H7 (cell line): Measurements from ENCODE around the gene LRCH4. TPM values are rescaled to one million over a fixed set of nuclear protein-coding genes. Genes with fewer than 3 reads are reported as not detected.

Source experiments
- DNase-seq: peaks from one replicate; pipeline ENCODE4 v3.0.0; 2012
- H3K27me3 ChIP-seq: 2 replicates; pipeline ENCODE4 v1.6.0; 2011; ENCODE audit warnings: mild to moderate bottlenecking, low read length; ENCODE audit not compliant: control insufficient read depth, insufficient read depth
- H3K36me3 ChIP-seq: replicated peaks from 2 replicates; pipeline ENCODE4 v1.5.1; 2011; ENCODE audit warnings: low read length; ENCODE audit not compliant: control insufficient read depth, insufficient read depth
- H3K4me3 ChIP-seq: 2 replicates; pipeline ENCODE4 v1.5.1; 2011; ENCODE audit warnings: low read depth, mild to moderate bottlenecking, control low read depth, low read length, moderate library complexity; ENCODE audit not compliant: insufficient read depth
- total RNA-seq: library from RNA; depleted of rRNA; stranded (reverse); fragments of >200 nt; shearing (Covaris generic); gene quantifications from 2 replicates; pipeline ENCODE4 v1.2.3, GENCODE V29; 2014

Gene LRCH4
- total RNA-seq, 1 experiment from 2014 or later = 25.1 TPM

DNA sequence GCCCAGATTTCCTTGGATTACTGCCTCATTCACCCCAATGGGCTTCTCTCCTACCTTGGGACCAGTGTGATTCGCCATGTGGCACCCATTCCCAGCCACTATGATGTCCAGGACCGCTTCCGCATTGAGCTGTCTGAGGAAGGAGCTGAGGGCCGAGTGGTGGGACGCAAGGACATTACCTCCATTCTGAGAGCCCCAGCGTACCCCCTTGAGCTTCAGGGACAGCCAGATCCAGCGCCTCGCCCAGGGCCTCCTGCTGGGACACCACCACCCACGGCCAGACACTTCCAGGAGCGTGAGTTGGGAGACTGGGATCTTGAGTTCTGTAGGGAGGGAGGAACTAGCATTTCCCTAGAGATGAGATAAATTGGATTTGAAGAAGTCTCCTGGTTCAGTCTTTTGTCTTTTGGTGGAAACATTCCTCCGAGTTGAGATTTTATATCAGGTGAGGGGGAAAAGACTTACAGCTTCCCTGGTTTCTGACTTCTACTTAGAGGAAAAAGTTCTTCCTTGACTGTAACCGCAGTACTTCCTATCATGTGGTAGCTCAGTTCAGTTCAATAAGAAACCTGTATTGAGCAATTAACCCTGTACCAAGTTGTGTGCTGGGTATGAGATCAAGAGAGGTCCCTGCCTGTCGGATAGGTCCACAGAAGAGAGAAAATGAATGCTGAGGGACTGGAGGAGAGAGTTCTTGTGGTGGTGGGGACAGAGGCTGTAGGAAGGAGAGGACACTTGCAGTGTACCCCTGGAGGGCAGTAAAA is 27.7 kb upstream of the LRCH4 start:
- no peaks in the 10 kb centered on the region for H3K36me3 ChIP-seq
- peaks cover 5% of the 10 kb centered on the region; the same call in 1 of the 2 replicates for H3K27me3 ChIP-seq
- H3K4me3 ChIP-seq = no peak overlapping the region
- no peak for DNase-seq

DNA sequence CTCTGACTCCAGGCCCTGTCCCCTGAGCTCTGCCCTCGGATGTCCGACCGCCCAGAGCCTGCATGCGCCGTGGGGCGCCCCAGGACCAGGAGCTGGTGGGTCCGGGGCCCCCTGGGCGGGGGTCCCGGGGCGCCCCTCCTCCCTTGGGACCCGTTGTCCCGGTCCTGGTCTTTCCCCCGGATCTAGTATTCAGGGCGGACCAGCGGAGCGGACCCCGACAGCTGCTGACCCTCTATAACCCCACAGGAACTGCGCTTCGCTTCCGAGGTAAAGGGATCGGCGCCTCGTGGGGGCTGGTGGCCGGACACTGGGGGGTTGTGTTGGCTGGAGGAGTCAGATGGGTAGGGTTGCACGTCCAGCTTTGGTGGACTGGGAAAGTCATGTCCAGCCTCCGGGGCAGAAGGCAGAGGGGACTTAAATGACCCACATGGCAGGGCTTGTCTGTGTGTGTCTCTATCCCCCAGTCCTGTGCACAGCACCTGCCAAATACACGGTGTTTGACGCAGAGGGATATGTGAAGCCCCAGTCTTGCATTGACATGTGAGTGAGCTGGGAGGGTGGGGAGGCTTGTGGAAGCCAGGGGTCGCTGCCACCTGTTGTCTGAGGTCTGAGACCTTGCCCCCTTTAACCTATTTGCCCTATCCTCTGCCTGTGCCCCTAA is 26.9 kb upstream of the LRCH4 start:
- Histone ChIP-seq H3K36me3 (peaks cover under 1% of the 10 kb centered on the region; the same call in 1 of the 2 replicates), H3K27me3 (peaks cover 5% of the 10 kb centered on the region; the same call in 1 of the 2 replicates), H3K4me3 (peak overlapping the region; percentile 61)
- peak; percentile 77 for DNase-seq

DNA sequence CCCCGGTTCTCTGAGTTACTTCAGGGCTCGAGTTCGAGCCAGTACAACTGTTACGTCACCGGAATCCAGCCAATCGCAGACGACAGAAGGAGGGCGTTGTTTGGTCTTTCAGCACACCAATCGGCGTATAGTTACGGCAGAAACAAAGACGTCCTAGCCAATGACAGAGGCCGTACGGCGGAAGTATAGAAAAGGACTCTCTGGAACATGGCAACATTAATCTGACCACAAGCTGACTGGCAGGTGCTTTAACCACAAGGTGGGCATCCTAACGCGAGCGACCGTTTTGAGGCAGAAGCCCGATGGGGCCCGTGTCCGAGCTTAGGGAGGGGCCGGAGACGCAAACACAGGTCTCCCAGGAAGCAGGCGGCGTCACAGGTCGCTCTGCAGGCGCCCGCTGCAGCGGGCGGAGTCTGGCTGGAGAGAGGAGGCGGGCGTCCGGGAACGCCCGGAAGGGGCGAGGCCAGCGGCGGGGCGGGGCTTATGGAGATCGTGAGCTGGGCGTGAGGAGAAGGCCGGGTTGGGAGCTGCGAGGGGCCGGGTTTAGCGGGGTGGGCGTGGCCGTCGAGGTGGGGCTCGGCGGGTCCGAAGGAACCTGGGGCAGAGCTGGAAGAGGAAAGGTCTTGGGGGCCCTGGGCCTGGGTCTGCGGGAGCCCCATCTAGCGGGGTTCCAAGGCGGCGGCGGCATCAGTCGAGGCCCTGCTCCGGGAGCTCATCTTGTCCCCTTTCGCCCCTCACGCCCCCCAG is 26.2 kb upstream of the LRCH4 start, which contains the start of gene MOSPD3:
TSS of gene MOSPD3 (plus strand) at position 558 of the 747 bp plus-strand sequence. CDS start 252 bp downstream, outside the sequence.
- peak within 1 kb of the TSS; percentile 61 for H3K4me3 ChIP-seq
- peaks cover 5% of the 10 kb centered on the region; the same call in 1 of the 2 replicates for H3K27me3 ChIP-seq
- peaks cover 2% of the 10 kb centered on the region; the same call in 1 of the 2 replicates for H3K36me3 ChIP-seq
- DNase-seq = peak; percentile 100

DNA sequence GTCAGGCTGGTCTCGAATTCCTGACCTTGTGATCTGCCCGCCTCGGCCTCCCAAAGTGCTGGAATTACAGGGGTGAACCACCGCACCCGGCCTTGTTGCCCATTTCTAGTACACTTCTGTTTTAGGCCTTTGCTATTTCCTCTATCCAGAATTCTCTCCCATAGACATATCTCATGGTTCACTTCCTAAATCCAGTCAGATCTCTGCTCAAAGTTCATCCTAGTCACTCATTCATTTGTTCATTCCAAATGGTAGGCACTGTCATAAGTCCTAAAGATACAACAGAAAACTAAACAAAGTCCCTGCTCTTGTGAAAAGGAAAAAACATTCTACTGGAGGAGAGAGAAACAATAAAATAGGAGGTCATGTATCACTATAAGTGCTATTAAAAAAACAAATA is 24.0 kb upstream of the LRCH4 start:
- Histone ChIP-seq H3K4me3 (no peak overlapping the region), H3K27me3 (peaks cover 20% of the 10 kb centered on the region), H3K36me3 (peaks cover 2% of the 10 kb centered on the region)
- no peak for DNase-seq

DNA sequence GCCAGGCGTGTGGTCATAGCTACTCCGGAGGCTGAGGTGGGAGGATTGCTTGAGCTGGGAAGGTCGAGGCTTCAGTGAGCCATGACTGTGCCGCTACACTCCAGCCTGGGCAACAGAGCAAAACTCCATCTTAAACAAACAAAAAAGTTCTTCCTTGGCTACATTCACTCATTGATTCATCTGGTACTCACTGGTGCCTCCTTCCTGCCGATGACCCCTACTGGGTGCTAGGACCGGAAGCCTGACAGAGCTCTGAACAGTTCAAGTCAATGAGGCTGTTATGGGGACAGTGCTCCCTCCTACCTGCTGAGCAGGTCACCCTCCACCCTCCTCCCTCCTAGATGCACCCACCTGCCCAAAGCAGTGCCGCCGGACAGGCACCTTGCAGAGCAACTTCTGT is 21.2 kb upstream of the LRCH4 start:
- no peak overlapping the region for H3K4me3 ChIP-seq
- DNase-seq = peak; percentile 20
- H3K36me3 ChIP-seq = peaks cover 2% of the 10 kb centered on the region
- H3K27me3 ChIP-seq = peaks cover 16% of the 10 kb centered on the region

DNA sequence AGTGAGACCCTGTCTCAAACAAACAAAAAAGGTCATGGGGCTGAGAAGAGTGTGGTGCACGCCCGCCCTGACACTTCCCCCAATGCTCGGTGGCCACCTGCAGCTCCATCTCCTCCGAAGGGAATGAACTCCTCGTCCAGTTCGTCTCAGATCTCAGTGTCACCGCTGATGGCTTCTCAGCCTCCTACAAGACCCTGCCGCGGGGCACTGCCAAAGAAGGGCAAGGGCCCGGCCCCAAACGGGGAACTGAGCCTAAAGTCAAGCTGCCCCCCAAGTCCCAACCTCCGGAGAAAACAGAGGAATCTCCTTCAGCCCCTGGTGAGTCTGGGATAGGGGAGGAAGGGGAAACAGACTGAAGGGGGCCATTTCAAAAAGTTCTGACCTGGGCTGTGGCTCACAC is 20.4 kb upstream of the LRCH4 start:
- Histone ChIP-seq H3K36me3 (peaks cover 2% of the 10 kb centered on the region), H3K4me3 (no peak overlapping the region), H3K27me3 (peaks cover 16% of the 10 kb centered on the region)
- peak; percentile 25 for DNase-seq

DNA sequence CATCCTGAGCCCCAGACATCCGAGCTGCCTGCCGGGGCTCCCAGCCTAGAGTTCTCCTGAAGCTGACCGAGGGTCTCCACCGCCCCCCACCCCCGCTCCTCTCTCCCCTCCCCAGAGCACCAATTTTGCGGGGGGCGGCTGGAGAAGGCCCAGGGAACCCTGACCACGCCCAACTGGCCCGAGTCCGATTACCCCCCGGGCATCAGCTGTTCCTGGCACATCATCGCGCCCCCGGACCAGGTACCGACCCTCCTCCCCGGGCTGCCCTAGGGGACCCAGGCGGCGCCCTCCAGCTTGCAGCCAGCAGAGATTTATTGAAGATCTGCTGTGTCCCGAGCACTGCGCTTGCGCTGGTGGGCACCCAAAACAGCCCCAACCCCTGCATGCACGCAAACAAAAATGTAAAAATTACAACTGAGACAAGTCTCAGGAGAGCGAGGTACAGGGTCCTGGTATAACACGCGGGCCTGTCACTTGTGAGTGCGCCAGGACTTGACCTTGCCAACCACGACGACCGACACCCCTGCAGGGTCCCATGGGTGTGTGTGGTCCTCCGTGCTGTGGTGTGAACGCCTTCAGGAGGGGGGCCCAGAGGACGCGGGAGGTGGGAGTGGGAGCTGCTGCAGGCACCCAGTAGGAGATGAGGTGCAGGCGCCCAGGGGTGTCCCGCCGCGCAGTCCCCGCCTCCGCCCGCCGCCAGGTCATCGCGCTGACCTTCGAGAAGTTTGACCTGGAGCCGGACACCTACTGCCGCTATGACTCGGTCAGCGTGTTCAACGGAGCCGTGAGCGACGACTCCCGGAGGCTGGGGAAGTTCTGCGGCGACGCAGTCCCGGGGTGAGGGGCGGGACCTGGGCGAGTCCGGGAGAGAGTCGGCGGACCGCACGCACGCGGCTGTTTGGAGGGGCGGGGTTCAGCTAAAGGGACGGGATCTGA is 19.3 kb upstream of the LRCH4 start:
- Histone ChIP-seq H3K36me3 (peaks cover 2% of the 10 kb centered on the region), H3K27me3 (peaks cover 16% of the 10 kb centered on the region), H3K4me3 (peak overlapping the region; percentile 69)
- peak; percentile 91 for DNase-seq

DNA sequence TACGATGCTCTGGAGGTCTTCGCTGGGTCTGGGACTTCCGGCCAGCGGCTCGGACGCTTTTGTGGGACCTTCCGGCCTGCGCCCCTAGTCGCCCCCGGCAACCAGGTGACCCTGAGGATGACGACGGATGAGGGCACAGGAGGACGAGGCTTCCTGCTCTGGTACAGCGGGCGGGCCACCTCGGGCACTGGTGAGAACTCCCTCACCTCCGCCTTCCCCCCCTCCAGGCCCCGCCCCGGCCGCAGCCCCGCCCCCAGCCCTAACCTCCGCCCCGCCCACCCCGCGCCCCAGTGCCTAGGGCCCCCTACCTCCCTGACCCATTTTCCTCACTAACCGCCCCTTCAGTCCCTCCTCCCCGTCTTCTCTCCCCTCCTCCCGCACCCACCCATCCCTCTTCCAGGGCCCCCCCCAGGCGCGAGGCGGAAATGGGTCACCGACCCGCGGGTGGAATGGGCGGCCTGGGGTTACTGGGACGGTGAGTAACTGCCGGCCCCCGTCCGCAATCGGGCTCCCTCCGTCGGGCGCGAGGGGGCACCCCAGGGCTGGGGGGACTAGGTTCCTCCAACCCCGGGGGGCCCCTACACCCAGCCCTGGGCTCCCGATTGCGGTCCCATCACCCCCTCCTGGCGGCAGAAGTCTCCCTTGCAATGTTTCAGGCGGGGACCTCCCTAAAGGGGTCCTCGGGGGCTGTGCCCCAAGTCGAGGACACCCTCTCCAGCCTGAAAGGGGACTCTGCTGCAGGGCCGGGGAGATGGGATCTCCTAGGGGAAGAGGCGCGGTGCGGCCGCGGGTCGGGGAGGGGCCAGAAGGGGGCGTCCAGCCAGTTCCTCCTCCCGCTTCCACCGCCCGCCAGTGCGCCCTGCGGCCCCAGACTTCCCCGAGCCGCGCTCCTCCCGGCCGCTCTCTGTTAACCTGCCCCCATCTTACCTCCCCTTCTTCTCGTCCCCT is 18.4 kb upstream of the LRCH4 start:
- DNase-seq = peak; percentile 99
- Histone ChIP-seq H3K36me3 (peaks cover 2% of the 10 kb centered on the region), H3K4me3 (peak overlapping the region; percentile 69), H3K27me3 (peaks cover 16% of the 10 kb centered on the region)

DNA sequence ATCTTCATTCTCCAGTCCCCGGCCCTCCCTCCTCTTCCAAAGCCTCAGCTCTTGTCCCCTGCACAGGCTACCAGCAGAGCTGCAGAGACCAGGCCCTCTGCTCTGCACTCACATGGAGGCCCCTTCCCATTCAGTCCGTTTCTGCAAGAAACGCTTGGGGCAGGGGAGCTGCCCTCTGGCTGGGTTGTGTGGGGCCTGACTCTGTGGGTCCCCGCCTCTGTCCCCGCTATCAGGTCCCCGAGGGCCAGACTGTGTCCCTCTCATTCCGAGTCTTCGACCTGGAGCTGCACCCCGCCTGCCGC is 17.7 kb upstream of the LRCH4 start:
- DNase-seq = no peak
- H3K27me3 ChIP-seq = peaks cover 16% of the 10 kb centered on the region
- peaks cover 2% of the 10 kb centered on the region for H3K36me3 ChIP-seq
- peak overlapping the region; percentile 69 for H3K4me3 ChIP-seq

DNA sequence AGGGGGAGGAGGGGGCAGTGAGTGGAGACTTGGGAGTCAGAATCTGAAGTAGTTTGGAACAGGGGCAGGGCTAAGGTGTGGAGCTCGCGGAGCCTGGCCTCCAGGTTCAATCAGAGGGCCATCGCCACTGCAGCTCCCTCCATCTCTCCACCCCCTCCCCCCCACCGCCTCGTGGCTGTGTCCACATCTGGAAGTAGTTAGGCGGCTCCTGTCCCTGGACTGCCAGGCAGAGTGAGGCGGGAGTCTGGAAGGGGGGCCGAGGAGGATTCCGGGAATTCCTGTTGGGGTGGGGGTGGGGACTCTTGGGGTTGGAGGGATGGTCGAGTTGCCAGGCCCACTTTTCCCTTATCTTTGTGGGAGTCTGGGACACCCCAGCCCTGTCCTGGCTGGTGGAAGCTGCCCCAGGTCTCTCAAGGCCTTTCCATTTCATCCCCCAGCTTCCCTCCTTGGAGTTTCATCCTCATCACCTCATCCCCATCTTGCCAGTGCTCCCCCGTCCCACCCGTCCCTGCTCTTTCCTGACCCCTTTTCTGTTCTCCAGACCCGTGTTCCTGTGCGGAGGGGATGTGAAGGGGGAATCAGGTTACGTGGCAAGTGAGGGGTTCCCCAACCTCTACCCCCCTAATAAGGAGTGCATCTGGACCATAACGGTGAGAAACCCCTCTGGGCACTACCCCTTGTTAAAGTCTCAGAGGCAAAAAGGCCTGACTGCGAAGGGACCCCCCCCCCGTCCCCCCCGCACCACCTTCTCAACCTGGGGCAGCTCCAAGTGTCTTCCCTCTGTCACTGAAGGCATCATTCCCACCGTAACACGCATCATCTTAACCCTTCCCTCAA is 17.2 kb upstream of the LRCH4 start:
- DNase-seq = peak; percentile 91
- H3K36me3 ChIP-seq = peaks cover 6% of the 10 kb centered on the region
- peaks cover 16% of the 10 kb centered on the region for H3K27me3 ChIP-seq
- peak overlapping the region; percentile 69 for H3K4me3 ChIP-seq

DNA sequence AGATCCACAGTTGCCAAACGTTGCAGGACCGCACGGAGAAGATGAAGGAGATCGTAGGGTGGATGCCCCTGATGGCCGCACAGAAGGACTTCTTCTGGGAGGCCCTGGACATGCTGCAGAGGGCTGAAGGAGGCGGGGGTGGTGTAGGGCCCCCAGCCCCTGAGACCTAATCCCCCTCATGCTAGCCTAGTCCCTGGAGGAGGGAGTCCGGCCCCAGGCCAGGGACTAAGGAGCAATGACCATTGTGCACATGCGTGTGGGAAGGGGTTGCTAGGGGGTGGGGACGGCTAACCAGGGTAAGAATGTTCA is 14.8 kb upstream of the LRCH4 start:
- peaks cover 7% of the 10 kb centered on the region for H3K36me3 ChIP-seq
- no peak for DNase-seq
- peaks cover 8% of the 10 kb centered on the region for H3K27me3 ChIP-seq
- no peak overlapping the region for H3K4me3 ChIP-seq

DNA sequence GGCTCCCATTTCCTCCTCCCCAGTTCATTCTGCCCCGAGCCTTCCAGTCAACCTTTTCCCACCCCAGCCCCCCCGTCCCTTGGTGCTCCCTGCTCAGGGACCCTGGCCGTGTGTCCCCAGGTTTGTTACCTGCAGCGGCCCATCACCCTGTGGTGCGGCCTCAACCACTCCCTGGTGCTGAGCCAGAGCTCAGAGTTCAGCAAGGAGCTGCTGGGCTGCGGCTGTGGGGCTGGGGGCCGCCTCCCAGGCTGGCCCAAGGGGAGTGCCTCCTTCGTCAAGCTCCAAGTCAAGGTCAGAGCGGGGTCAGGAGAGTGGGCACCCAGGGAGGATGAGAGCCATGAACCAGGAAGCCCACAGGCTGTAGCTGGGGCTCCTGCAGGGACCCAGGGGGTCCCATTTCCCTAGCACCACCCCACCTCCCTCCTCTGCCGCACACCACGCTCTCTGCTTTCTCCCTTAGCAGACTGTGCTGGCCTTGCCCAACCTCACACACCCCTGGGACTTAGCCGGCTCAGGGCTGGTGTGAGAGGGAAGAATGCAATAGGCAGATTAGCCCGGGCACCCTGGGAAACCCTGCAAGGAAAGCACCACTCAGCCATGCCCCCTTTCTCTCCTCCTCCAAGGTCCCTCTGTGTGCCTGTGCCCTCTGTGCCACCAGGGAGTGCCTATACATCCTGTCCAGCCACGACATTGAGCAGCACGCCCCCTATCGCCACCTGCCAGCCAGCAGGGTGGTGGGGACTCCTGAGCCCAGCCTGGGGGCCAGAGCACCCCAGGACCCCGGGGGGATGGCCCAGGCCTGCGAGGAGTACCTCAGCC is 14.2 kb upstream of the LRCH4 start:
- Histone ChIP-seq H3K36me3 (peaks cover 7% of the 10 kb centered on the region), H3K27me3 (peaks cover 2% of the 10 kb centered on the region), H3K4me3 (no peak overlapping the region)
- DNase-seq = peak; percentile 71
